ENCODE results near the gene LSMEM2.

The LSMEM2 gene

GRCh38 chr3:50322115-50322385, 43.2 kb downstream of the LSMEM2 start:
- DNase-seq (ENCODE audit: low spot score): no peak

- DNase-seq (ENCODE audit: low spot score): no peak
Observed at GRCh38 chr3:50322386-50323091, 43.7 kb downstream of the LSMEM2 start, which contains the start of gene HYAL2. HYAL2 (minus strand) TSS chr3:50322745; CDS start chr3:50320489, 2,256 bp downstream.

- DNase-seq (ENCODE audit: low spot score): no peak
Observed at GRCh38 chr3:50323092-50323600, 44.3 kb downstream of the LSMEM2 start.

GRCh38 chr3:50323614-50324199, 44.8 kb downstream of the LSMEM2 start:
- no peak for DNase-seq (ENCODE audit: low spot score)

GRCh38 chr3:50324351-50325112, 45.6 kb downstream of the LSMEM2 start:
- peak; percentile 81 for DNase-seq (ENCODE audit: low spot score)

DNA sequence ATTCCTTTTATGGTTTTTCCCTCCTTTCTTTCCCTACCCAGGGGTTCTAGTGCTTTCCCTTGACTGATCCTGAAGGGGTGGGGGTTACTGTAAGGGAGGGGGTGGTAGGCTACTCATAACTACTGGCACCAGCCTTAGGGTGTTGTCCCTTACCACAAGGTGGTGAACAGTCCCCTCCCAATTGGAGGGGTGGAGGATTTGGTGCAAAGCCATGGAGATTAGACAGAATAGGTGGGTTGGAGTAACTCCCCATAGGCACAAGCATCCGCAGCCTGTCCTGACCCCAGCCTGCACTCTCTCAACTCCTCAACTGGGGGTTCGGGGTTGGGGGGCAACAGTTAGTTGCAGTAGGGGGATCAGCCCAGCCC, 46.2 kb downstream of the LSMEM2 start:
- DNase-seq (ENCODE audit: low spot score): no peak

- DNase-seq (ENCODE audit: low spot score): no peak
Observed at GRCh38 chr3:50325497-50326181, 46.8 kb downstream of the LSMEM2 start.

- DNase-seq (ENCODE audit: low spot score): no peak
Observed at GRCh38 chr3:50326182-50326541, 47.3 kb downstream of the LSMEM2 start.

DNA sequence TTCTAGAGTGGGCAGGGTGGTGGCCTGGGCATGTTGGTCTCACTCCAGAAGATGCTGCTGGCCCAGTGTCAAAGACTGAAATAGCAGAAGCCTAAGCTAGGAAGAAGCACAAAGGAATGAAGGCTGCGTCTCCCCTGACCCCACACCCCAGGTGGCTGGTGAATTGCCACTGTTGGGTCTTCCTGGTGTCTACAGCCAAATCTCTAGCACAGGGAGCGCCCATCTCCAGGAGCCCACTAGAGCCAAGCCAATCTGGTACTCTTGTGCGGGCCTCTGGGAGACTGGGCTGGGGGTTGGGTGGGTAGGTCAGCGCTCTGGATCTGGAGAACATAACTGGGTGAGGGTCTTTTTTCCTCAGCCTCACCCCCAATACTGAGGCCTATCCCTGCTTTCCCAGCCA, 48.2 kb downstream of the LSMEM2 start:
- DNase-seq (ENCODE audit: low spot score): no peak

GRCh38 chr3:50327943-50328691, 49.2 kb downstream of the LSMEM2 start, which contains the start of gene TUSC2:
TUSC2 (minus strand) TSS chr3:50328223; CDS start chr3:50328099, 124 bp downstream.
- DNase-seq (ENCODE audit: low spot score): peak; percentile 99

DNA sequence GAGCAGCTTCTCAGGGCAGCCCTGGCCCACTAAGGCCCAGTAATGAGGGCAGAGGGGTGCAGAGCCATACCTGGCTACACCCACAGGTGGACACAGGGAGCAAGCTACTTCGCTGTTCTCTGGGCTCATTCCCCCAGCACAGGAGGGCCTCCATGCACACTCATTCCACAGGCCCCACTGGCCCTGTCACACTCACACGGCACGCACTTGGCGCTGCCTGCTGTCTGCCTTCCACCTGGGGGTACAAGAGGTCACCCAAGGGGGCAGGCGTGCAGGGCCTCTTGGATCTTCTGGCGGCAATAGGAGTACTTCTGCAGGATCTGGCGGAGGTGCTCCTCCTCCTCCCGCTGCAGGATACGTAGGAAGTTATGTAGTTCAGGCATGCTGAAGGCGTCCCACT, 51.4 kb downstream of the LSMEM2 start:
- no peak for DNase-seq (ENCODE audit: low spot score)

- no peak for DNase-seq (ENCODE audit: low spot score)
Observed at GRCh38 chr3:50331364-50331907, 52.5 kb downstream of the LSMEM2 start.

GRCh38 chr3:50333744-50334328, 54.9 kb downstream of the LSMEM2 start:
- DNase-seq (ENCODE audit: low spot score): peak; percentile 93

GRCh38 chr3:50334339-50335075, 55.6 kb downstream of the LSMEM2 start:
- no peak for DNase-seq (ENCODE audit: low spot score)

DNA sequence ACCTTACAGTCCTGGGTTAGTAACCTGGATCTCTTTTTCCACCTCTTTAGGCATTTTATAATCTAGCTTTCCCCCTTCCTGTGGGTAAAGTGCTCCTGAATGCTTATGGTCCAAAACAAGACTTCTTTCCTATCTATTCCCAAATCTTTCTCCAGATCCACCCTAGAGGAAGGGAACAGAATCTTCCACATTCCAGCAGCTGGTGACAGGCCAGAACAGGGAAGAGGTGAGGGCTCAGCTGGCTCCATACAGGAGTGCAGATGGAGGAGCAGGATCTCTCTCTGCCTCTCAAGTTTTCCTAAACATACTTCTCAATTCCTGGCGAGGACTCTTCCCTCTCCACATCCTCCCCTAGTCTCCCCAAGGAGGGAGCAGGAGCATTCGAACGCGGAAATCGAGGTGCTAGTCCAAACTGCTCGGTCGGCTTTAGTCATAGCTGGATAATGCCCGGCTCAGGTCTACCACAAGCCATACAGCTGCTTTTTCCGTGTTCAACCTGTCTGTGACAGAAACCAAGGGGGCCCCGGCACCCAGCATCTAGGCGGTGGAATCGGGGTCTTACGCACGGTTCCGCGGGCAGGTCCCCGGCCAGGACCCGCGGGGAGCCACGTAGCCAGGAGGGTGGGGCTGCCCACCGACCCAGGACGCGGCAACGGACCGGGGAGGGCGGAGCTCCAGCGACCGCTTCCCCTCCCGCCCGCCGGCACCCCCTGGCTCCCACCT, 57.7 kb downstream of the LSMEM2 start:
- peak; percentile 54 for DNase-seq (ENCODE audit: low spot score)

GRCh38 chr3:50337175-50337861, 58.4 kb downstream of the LSMEM2 start:
- DNase-seq (ENCODE audit: low spot score): peak; percentile 99
